K562 (cell line): ENCODE results near the gene PTH2. TPM values are rescaled to one million over a fixed set of nuclear protein-coding genes. Genes with fewer than 3 reads are reported as not detected.

Experiments used
- BACH1 ChIP-seq: fragments of 200-800 bp; sonication (Bioruptor generic); IDR thresholded peaks from 2 replicates; pipeline ENCODE4 v1.6.1; 2016; ENCODE audit warnings: missing genetic modification characterization, missing compliant biosample characterization
- BMI1 ChIP-seq: fragments of 150-350 bp; IDR thresholded peaks from 2 replicates; pipeline ENCODE4 v1.6.1; 2014; ENCODE audit warnings: low read length
- FIP1L1 ChIP-seq: fragments of 200-400 bp; formaldehyde crosslinking; IDR thresholded peaks from 2 replicates; pipeline ENCODE4 v1.6.1; 2018; ENCODE audit warnings: mild to moderate bottlenecking, low read depth, low read length; ENCODE audit not compliant: poor library complexity, severe bottlenecking
- HIVEP1 ChIP-seq: fragments of 250-450 bp; sonication (Bioruptor Pico); IDR thresholded peaks from 2 replicates; pipeline ENCODE4 v1.4.0; 2020; ENCODE audit warnings: mild to moderate bottlenecking
- HNRNPH1 ChIP-seq: fragments of 200-400 bp; formaldehyde crosslinking; optimal IDR thresholded peaks from 2 replicates; pipeline ENCODE3; 2017; ENCODE audit warnings: low read depth, mild to moderate bottlenecking, low read length, moderate library complexity
- ILK ChIP-seq: fragments of 450-650 bp; IDR thresholded peaks from 2 replicates; pipeline ENCODE4 v1.6.1; 2016; ENCODE audit warnings: missing genetic modification characterization, low read depth, mild to moderate bottlenecking, missing compliant biosample characterization, moderate library complexity, borderline replicate concordance
- KHSRP ChIP-seq: fragments of 450-650 bp; IDR thresholded peaks from 2 replicates; pipeline ENCODE4 v1.6.1; 2017
- MECOM ChIP-seq: fragments of 250-450 bp; sonication (Bioruptor Pico); IDR thresholded peaks from 2 replicates; pipeline ENCODE4 v1.8.0; 2022; ENCODE audit warnings: inconsistent platforms
- RAD21 ChIP-seq, 2 experiments: fragments of 250-450 bp in 1 of 2; fragments of 450-650 bp in 1 of 2; sonication (Bioruptor Pico) in 1 of 2; formaldehyde crosslinking in 1 of 2; IDR thresholded peaks in 1 of 2; conservative IDR thresholded peaks in 1 of 2; 2 replicates each; pipeline versions ENCODE4 v1.4.0 to v1.8.0; 2020 to 2022; ENCODE audit warnings: mild to moderate bottlenecking in 2 of 2, moderate library complexity in 1 of 2
- SMARCA5 ChIP-seq: fragments of 450-650 bp; IDR thresholded peaks from 2 replicates; pipeline ENCODE4 v1.6.1; 2016
- ZNF644 ChIP-seq: fragments of 200-800 bp; sonication (Bioruptor generic); IDR thresholded peaks from 2 replicates; pipeline ENCODE4 v1.6.1; 2016; ENCODE audit warnings: low read depth, missing genetic modification characterization, missing compliant biosample characterization
- polyA plus RNA-seq, 8 experiments: library from polyadenylated mRNA; depleted of rRNA in 4 of 8; stranded (reverse) in 5 of 8; unstranded in 3 of 8; fragments of >200 nt; fragmentation: Nextera tagmentation in 2 of 8; fragmentation: Illumina TruSeq in 1 of 8; extraction: Ambion mirVana in 2 of 8; extraction: Trizol in 1 of 8; gene quantifications; 2 replicates each; pipeline versions ENCODE4 v1.2.1 to v1.2.3, GENCODE V29; 2011 to 2014; ENCODE audit warnings: inconsistent platforms in 1 of 8, missing spikeins in 1 of 8
- total RNA-seq, 7 experiments: library from RNA; depleted of rRNA in 6 of 7; stranded (reverse); fragments of >200 nt in 6 of 7; fragmentation: Illumina TruSeq in 2 of 7; extraction: Trizol in 2 of 7; gene quantifications; 2 replicates each; pipeline versions ENCODE4 v1.2.1 to v1.2.3, GENCODE V29; 2011 to 2021; ENCODE audit warnings: low replicate concordance in 1 of 7
- TF ChIP-seq, protein P1 (sequence below): fragments of 450-650 bp; IDR thresholded peaks from 2 replicates; pipeline ENCODE4 v1.6.1; 2016; ENCODE audit warnings: low read depth
- TF ChIP-seq, protein P2 (sequence below): fragments of 250-450 bp; sonication (Bioruptor Pico); IDR thresholded peaks from 2 replicates; pipeline ENCODE4 v1.4.0; 2020; ENCODE audit warnings: mild to moderate bottlenecking, moderate library complexity
- TF ChIP-seq, protein P3 (sequence below): sonication (generic); formaldehyde crosslinking; IDR thresholded peaks from 2 replicates; pipeline ENCODE4 v1.8.0; 2022; ENCODE audit warnings: missing genetic modification reagents, mild to moderate bottlenecking, borderline replicate concordance
- TF ChIP-seq, protein P4 (sequence below): sonication (generic); formaldehyde crosslinking; IDR thresholded peaks from 2 replicates; pipeline ENCODE4 v1.9.0; 2022; ENCODE audit warnings: mild to moderate bottlenecking, missing genetic modification reagents

Gene PTH2
- total and polyA plus RNA-seq, 9 of the 15 experiments (the other 6 are each of a cell fraction or from before 2014, with no cell fraction given) = 1.3 TPM; not detected in 8

DNA sequence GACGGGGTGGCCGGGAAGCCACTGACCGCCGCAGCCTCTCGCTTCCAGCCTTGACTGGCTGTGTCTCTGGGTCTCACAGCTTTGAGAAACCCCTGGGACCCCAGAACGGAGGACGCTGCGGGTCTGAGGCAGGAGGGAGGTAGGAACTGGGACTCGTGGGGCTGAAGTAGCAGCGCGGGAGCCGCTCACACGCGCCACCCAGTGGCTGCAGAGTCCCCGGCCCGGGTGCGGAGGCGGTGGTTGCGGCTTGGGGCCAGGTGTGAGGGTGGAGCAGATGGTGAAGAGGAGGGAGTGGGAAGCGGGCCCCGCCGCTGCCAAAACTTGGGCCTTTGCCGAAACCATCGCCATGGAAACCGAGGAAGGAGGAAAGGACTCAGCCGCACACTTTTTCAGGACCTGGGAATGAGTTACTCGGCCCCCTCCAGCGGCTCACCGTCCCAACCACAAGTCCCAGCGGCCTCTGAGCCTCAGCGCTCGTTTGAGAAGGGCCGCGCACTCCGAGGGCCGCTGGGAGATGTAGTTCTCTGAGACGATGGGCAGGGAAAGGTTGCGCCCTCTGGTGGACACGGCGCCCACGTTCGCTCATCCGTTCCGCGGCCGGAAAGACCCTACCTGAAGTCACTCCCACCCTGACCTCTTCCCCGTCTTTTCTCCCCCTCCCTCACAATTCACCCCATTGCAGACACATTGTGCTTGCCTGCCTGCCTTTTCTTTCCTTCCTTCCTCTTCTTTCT is 20.3 kb upstream of the PTH2 start (continued):
- TF ChIP-seq, protein P1, sequence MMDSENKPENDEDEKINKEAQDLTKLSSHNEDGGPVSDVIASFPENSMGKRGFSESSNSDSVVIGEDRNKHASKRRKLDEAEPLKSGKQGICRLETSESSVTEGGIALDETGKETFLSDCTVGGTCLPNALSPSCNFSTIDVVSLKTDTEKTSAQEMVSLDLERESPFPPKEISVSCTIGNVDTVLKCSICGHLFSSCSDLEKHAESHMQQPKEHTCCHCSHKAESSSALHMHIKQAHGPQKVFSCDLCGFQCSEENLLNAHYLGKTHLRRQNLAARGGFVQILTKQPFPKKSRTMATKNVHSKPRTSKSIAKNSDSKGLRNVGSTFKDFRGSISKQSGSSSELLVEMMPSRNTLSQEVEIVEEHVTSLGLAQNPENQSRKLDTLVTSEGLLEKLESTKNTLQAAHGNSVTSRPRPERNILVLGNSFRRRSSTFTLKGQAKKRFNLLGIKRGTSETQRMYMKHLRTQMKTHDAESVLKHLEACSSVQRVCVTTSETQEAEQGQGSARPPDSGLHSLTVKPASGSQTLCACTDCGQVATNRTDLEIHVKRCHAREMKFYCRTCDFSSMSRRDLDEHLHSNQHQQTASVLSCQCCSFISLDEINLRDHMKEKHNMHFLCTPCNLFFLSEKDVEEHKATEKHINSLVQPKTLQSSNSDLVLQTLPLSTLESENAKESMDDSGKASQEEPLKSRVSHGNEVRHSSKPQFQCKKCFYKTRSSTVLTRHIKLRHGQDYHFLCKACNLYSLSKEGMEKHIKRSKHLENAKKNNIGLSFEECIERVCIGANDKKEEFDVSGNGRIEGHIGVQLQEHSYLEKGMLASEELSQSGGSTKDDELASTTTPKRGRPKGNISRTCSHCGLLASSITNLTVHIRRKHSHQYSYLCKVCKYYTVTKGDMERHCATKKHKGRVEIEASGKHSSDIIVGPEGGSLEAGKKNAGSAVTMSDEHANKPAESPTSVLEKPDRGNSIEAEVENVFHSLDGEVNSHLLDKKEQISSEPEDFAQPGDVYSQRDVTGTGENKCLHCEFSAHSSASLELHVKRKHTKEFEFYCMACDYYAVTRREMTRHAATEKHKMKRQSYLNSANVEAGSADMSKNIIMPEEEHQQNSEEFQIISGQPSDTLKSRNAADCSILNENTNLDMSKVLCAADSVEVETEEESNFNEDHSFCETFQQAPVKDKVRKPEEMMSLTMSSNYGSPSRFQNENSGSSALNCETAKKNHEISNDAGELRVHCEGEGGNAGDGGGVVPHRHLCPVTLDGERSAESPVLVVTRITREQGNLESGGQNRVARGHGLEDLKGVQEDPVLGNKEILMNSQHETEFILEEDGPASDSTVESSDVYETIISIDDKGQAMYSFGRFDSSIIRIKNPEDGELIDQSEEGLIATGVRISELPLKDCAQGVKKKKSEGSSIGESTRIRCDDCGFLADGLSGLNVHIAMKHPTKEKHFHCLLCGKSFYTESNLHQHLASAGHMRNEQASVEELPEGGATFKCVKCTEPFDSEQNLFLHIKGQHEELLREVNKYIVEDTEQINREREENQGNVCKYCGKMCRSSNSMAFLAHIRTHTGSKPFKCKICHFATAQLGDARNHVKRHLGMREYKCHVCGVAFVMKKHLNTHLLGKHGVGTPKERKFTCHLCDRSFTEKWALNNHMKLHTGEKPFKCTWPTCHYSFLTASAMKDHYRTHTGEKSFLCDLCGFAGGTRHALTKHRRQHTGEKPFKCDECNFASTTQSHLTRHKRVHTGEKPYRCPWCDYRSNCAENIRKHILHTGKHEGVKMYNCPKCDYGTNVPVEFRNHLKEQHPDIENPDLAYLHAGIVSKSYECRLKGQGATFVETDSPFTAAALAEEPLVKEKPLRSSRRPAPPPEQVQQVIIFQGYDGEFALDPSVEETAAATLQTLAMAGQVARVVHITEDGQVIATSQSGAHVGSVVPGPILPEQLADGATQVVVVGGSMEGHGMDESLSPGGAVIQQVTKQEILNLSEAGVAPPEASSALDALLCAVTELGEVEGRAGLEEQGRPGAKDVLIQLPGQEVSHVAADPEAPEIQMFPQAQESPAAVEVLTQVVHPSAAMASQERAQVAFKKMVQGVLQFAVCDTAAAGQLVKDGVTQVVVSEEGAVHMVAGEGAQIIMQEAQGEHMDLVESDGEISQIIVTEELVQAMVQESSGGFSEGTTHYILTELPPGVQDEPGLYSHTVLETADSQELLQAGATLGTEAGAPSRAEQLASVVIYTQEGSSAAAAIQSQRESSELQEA = no peak
- peak; percentile 84 to 90 for TF ChIP-seq RAD21 (CRISPR knock-in tag; conservative IDR thresholded peaks at IDR 0.05 in 1 of 2, IDR thresholded peaks at IDR 0.05 in 1 of 2)
- TF ChIP-seq FIP1L1 = peak; percentile 91
- TF ChIP-seq, protein P2, sequence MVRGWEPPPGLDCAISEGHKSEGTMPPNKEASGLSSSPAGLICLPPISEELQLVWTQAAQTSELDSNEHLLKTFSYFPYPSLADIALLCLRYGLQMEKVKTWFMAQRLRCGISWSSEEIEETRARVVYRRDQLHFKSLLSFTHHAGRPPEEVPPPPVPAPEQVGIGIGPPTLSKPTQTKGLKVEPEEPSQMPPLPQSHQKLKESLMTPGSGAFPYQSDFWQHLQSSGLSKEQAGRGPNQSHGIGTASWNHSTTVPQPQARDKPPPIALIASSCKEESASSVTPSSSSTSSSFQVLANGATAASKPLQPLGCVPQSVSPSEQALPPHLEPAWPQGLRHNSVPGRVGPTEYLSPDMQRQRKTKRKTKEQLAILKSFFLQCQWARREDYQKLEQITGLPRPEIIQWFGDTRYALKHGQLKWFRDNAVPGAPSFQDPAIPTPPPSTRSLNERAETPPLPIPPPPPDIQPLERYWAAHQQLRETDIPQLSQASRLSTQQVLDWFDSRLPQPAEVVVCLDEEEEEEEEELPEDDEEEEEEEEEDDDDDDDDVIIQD (CRISPR knock-in tag) = no peak; the same call in 1 of the 2 replicates
- TF ChIP-seq, protein P3, sequence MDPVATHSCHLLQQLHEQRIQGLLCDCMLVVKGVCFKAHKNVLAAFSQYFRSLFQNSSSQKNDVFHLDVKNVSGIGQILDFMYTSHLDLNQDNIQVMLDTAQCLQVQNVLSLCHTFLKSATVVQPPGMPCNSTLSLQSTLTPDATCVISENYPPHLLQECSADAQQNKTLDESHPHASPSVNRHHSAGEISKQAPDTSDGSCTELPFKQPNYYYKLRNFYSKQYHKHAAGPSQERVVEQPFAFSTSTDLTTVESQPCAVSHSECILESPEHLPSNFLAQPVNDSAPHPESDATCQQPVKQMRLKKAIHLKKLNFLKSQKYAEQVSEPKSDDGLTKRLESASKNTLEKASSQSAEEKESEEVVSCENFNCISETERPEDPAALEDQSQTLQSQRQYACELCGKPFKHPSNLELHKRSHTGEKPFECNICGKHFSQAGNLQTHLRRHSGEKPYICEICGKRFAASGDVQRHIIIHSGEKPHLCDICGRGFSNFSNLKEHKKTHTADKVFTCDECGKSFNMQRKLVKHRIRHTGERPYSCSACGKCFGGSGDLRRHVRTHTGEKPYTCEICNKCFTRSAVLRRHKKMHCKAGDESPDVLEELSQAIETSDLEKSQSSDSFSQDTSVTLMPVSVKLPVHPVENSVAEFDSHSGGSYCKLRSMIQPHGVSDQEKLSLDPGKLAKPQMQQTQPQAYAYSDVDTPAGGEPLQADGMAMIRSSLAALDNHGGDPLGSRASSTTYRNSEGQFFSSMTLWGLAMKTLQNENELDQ (CRISPR knock-in tag) = no peak
- no peak for TF ChIP-seq KHSRP
- TF ChIP-seq MECOM (CRISPR knock-in tag) = no peak; the same call in 1 of the 2 replicates
- no peak for TF ChIP-seq HIVEP1
- TF ChIP-seq BACH1 (tag) = no peak; the same call in 1 of the 2 replicates
- no peak for TF ChIP-seq ILK (tag)
- TF ChIP-seq HNRNPH1 = no peak
- TF ChIP-seq, protein P4, sequence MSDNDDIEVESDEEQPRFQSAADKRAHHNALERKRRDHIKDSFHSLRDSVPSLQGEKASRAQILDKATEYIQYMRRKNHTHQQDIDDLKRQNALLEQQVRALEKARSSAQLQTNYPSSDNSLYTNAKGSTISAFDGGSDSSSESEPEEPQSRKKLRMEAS (CRISPR knock-in tag) = peak; percentile 84
- peak; percentile 96 for TF ChIP-seq ZNF644 (tag)
- TF ChIP-seq SMARCA5 = no peak
- TF ChIP-seq BMI1 = no peak
